ENCODE data around the gene VAMP5.
"Not testable (repeated sequence)": the region's sequence is repeated elsewhere in the genome, so short reads cannot be mapped to it uniquely, and the experiment has no call there.

The VAMP5 gene, protein sequence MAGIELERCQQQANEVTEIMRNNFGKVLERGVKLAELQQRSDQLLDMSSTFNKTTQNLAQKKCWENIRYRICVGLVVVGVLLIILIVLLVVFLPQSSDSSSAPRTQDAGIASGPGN

DNA sequence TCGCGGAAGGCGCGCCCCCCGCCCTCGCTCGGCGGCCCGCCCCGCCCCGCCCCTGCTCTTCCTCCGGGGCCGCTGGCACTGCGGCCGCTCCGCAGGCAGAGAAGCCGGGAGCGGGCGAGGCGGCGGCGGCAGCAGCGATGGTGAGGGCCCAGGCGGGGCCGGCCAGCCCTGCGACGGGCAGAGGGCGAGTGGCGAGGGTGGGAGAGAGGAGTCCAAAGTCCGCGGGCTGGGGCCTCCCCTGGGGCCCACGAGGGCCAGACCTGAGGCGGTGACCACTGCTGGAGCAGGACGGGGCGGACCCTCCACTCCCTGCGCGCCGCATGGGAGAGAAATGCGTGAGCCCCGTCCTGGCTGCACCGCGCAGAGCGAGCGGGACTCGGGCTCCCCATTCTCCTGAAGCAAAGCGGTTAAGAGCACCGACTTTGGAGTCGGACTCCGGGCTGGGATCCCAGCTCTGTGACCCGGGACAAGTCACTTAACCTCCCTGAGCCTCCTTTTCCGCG is at the start of gene VAMP5:
VAMP5 (plus strand) TSS at position 78 of the 503 bp plus-strand sequence; CDS start at position 138, 60 bp downstream.
- H3K36me3 Mint-ChIP-seq (ENCODE audit: low read depth) = peaks cover 34% of the 10 kb centered on the region
- H3K27ac Mint-ChIP-seq = peak within 1 kb of the TSS; percentile 92
- H3K9me3 Mint-ChIP-seq = no peaks in the 10 kb centered on the region
- H3K4me1 Mint-ChIP-seq (ENCODE audit: low read depth) = peaks cover 54% of the 10 kb centered on the region
- peak within 1 kb of the TSS; percentile 83 for H3K4me3 Mint-ChIP-seq
- no peaks in the 10 kb centered on the region for H3K27me3 Mint-ChIP-seq
- peak; percentile 69 for DNase-seq

DNA sequence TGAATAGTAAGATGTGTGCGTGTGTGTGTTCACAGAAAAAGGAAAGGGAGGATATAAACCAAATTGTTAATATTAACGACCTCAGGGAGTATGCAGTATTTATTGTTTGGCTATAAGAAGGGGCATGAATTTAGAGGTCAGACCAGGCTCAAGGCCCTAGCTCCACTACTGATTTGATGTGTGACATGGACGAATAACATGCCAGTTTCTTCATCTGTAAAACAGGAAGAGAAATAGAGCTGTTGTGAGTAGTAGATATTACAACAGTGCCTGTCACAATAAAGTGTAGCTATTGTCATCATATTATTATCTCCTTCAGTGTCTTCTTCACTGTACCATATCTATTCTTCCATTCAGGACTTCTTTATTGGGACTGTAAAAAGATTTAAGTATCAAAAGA is 49.4 kb upstream of the VAMP5 start:
- Mint-ChIP-seq H3K27ac (no peak overlapping the region), H3K4me1 (ENCODE audit: low read depth) (peaks cover 17% of the 10 kb centered on the region), H3K9me3 (no peaks in the 10 kb centered on the region)

DNA sequence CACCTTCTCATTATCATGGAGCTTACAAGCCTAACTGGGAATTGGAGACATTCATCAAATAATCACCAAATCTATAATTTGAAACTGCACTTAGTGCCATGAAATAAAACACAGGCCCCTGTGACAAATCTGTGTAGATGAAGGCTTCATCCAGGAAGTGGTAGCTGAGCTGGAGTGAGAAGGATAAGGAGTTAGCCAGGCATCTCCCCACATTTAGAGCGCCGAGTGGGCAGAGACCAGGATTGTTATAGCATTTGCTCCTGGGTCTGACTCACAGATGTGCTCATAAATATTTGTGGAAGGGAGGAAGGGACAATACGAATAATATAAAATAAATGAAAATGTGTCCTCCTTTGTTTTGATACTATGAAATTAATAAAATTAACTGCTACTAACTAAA is 47.8 kb upstream of the VAMP5 start:
- H3K36me3 Mint-ChIP-seq (ENCODE audit: low read depth) = peaks cover 38% of the 10 kb centered on the region
- peak overlapping the region; percentile 12 for H3K4me3 Mint-ChIP-seq
- H3K27ac Mint-ChIP-seq = no peak overlapping the region
- peaks cover 23% of the 10 kb centered on the region for H3K4me1 Mint-ChIP-seq (ENCODE audit: low read depth)
- no peak for DNase-seq
- no peaks in the 10 kb centered on the region for H3K27me3 Mint-ChIP-seq
- no peaks in the 10 kb centered on the region for H3K9me3 Mint-ChIP-seq

More for the DNA sequence above, 49.4 kb upstream of the VAMP5 start:
- Mint-ChIP-seq H3K27me3 (peaks cover 4% of the 10 kb centered on the region), H3K4me3 (no peak overlapping the region), H3K36me3 (ENCODE audit: low read depth) (peaks cover 22% of the 10 kb centered on the region)
- DNase-seq = no peak

DNA sequence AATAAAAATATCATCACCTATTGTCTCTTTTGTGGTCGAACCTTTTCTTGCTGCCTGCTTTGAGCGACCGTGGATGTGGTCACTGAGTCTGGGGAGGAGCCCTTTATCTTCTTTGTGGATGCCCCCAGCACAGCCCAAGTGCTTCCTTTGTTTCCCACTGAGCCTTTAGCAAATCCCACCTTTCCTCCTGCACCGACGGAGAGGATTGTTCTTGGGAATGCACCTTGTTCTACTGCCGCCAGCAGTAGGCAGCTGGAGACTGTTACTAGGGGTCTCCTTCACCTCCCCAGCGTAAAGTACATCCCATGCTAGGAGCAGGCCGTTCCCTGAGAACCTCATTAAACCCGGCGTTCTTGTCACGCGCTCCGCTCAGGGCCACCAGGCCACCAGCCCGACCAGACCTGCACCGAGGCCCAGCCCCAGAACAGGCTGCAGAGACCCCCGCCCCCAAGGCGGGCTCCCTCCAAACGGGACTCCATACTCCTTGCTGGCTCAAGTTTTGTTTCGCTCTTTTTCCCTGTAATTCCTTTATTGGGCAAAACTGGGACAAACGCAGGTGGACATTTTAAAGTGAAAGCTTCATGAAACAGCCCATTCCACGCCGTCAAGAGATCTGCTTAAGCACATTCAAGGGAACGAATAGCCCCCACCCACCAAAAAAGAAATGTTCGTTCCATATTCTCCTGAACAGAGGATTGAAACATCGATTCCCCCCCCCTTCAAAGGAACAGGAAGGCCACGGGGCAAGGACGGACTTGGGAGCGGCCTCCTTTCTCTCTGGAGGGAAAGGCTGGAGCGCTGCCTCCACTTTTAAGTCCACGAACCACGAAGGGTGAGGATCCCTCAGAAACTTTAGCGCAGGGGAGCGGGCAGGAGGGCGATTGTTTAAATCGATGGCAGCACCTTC is 46.4 kb upstream of the VAMP5 start:
- peak overlapping the region; percentile 88 for H3K4me3 Mint-ChIP-seq
- H3K27me3 Mint-ChIP-seq = no peaks in the 10 kb centered on the region
- H3K4me1 Mint-ChIP-seq (ENCODE audit: low read depth) = peaks cover 37% of the 10 kb centered on the region
- peak overlapping the region; percentile 99 for H3K27ac Mint-ChIP-seq
- peaks cover 51% of the 10 kb centered on the region for H3K36me3 Mint-ChIP-seq (ENCODE audit: low read depth)
- no peaks in the 10 kb centered on the region for H3K9me3 Mint-ChIP-seq
- peak; percentile 75 for DNase-seq

DNA sequence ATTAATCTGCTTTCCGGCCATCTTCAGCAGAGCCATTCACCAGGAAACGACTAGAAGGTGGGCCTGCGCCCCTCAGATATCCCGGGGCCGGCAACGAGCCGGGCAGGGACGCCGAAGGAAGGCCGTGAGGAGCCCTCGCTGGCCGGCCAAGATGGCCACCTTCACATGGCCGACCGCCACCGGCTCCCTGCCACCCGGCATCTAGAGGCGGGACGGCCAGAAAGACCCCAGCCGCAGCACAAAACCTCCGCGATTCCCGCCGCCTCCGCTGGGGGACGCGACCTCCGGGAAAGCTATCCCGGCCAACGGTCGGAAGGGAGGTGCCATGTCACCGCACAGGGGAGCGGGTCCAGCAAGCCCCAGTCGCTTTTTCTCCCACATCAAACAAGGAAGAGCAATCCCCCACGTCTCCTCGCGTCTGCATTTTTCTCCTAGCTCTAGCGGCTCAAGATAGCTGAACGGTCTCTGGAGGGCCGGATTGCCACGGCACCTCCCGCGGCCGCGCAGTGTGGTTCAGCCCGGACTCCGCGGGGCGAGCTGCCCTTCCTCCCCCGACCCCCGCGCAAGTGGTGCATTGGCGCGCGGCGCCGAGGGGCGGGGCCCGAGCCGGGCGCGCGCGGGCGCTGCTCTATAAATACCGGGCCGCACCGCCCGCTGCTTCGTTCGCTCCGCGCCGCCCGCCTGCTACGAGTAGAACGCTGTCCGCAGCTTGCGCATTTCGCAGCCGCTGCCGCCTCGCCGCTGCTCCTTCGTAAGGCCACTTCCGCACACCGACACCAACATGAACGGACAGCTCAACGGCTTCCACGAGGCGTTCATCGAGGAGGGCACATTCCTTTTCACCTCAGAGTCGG is 45.5 kb upstream of the VAMP5 start, which contains the start of gene MAT2A:
MAT2A (plus strand) TSS at position 662 of the 854 bp plus-strand sequence; CDS start at position 782, 120 bp downstream.
- H3K36me3 Mint-ChIP-seq (ENCODE audit: low read depth) = peaks cover 60% of the 10 kb centered on the region
- no peaks in the 10 kb centered on the region for H3K9me3 Mint-ChIP-seq
- peak; percentile 96 for DNase-seq
- H3K4me3 Mint-ChIP-seq = peak within 1 kb of the TSS; percentile 88
- H3K4me1 Mint-ChIP-seq (ENCODE audit: low read depth) = peaks cover 43% of the 10 kb centered on the region
- H3K27me3 Mint-ChIP-seq = no peaks in the 10 kb centered on the region
- H3K27ac Mint-ChIP-seq = peak within 1 kb of the TSS; percentile 99

DNA sequence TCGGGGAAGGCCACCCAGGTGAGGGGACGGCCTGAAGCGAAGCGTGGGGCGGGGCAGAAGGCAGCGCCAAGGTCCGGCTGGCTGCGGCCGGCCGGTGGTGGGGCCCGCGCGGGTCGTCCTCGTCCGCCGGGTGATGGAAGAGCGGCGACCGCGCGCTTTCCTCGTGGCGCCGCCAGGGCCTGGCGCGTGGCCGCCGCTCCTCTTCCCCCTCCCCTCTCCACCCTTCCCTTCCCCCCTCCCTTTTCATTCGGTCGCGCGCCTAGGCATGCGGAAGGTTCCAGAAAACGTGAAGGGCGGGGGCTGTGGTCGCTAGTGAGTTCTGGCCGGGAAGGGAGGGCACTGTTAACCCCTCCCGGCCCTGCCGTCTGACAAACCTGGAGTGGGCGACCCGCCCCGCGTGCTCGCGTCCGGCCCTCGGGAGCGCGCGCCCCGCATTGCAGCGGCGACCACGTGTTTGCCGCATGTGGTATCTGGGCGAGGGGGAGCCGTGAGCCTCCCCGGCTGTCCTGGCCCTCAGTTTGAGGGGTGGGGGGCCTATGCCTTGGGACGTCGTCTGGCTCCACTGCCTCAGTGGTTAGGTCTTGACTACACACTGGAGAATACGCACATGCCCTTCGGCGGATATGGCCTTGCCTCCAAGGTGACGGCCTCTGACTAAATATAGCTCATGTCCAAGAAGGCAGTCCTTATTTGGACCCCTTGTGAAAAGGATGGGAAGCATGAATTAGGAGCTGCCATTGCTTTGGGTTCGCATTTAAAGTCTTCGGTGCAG is 44.7 kb upstream of the VAMP5 start:
- peak overlapping the region; percentile 88 for H3K4me3 Mint-ChIP-seq
- peaks cover 68% of the 10 kb centered on the region for H3K36me3 Mint-ChIP-seq (ENCODE audit: low read depth)
- H3K4me1 Mint-ChIP-seq (ENCODE audit: low read depth) = peaks cover 50% of the 10 kb centered on the region
- no peaks in the 10 kb centered on the region for H3K27me3 Mint-ChIP-seq
- H3K27ac Mint-ChIP-seq = peak overlapping the region; percentile 99
- H3K9me3 Mint-ChIP-seq = no peaks in the 10 kb centered on the region
- DNase-seq = peak; percentile 89

DNA sequence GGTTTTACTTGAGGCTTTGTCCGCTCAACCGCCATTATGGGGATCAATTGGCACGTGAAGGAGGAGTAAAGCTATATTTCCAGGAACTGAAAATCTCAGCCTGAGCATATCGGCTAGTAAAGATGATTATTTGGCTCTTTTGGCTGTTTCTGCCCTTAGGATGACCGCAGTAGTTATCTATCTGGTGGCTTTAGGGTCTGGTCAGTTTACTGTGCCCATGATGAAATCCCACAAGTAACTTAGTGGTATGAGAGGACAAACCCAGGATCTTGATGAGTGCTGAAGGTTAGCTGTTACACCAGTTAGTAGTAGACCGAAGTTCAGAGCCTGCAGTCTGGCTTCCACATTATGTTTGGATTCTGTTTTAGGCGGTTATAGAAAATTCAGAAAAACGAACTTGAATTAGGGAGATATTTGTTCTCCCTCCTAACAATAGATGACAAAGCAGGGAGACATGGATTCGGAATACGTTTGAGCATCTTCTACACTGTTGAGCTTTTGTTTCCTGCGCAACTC is 44.0 kb upstream of the VAMP5 start:
- DNase-seq = no peak
- peaks cover 50% of the 10 kb centered on the region for H3K4me1 Mint-ChIP-seq (ENCODE audit: low read depth)
- peak overlapping the region; percentile 99 for H3K27ac Mint-ChIP-seq
- H3K27me3 Mint-ChIP-seq = no peaks in the 10 kb centered on the region
- H3K36me3 Mint-ChIP-seq (ENCODE audit: low read depth) = peaks cover 75% of the 10 kb centered on the region
- H3K9me3 Mint-ChIP-seq = no peaks in the 10 kb centered on the region
- H3K4me3 Mint-ChIP-seq = peak overlapping the region; percentile 88

DNA sequence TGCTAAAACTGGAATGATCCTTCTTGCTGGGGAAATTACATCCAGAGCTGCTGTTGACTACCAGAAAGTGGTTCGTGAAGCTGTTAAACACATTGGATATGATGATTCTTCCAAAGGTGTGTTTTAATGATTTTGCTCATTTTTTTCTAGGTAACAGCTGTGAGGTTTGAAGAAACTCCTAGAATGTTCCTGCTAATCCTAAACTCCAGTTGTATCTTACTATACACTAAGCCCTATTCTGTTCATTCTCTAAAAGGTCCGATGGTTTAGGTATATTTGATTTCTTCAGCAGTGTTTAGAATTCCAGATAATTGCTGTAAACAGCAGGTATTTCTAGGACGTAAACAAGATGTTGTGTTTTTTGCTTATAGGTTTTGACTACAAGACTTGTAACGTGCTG is 43.0 kb upstream of the VAMP5 start:
- H3K27ac Mint-ChIP-seq = peak overlapping the region; percentile 99
- no peaks in the 10 kb centered on the region for H3K9me3 Mint-ChIP-seq
- H3K27me3 Mint-ChIP-seq = no peaks in the 10 kb centered on the region
- no peak for DNase-seq
- H3K4me3 Mint-ChIP-seq = peak overlapping the region; percentile 88
- H3K4me1 Mint-ChIP-seq (ENCODE audit: low read depth) = peaks cover 47% of the 10 kb centered on the region
- H3K36me3 Mint-ChIP-seq (ENCODE audit: low read depth) = peaks cover 85% of the 10 kb centered on the region

DNA sequence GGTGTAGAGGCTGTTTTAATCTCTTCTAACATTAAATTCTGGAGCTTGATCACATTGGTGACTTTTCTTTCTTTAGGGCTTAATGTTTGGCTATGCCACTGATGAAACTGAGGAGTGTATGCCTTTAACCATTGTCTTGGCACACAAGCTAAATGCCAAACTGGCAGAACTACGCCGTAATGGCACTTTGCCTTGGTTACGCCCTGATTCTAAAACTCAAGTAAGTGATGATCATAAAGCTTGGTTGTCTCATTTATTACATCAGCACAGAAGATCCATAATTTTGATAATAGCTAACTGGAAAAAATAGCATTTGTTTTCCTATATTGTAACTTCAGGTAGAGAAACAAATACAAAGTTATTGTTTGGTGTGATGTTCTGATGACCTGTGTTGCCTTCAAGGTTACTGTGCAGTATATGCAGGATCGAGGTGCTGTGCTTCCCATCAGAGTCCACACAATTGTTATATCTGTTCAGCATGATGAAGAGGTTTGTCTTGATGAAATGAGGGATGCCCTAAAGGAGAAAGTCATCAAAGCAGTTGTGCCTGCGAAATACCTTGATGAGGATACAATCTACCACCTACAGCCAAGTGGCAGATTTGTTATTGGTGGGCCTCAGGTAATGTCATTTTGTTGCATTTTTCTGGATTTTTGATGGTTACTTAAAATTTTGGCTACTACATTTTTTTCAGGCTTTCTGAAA is 42.3 kb upstream of the VAMP5 start:
- no peak for DNase-seq
- Mint-ChIP-seq H3K27me3 (no peaks in the 10 kb centered on the region), H3K4me1 (ENCODE audit: low read depth) (peaks cover 41% of the 10 kb centered on the region), H3K36me3 (ENCODE audit: low read depth) (peaks cover 92% of the 10 kb centered on the region), H3K27ac (peak overlapping the region; percentile 99), H3K9me3 (no peaks in the 10 kb centered on the region), H3K4me3 (peak overlapping the region; percentile 88)

DNA sequence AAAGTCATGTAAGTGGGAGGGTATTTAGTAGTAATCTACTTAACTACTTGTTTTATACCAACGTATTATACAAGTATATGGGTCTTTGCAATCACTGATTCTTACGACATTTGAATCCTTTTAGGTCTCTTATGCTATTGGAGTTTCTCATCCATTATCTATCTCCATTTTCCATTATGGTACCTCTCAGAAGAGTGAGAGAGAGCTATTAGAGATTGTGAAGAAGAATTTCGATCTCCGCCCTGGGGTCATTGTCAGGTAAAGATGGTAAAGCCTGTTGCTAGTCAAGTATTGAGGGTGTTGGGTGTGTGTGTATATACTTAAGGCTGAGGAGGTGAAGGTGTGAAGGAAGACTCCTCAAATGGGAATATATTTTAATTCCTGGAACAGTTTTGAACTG is 41.5 kb upstream of the VAMP5 start:
- Mint-ChIP-seq H3K4me1 (ENCODE audit: low read depth) (peaks cover 33% of the 10 kb centered on the region), H3K9me3 (no peaks in the 10 kb centered on the region), H3K27ac (peak overlapping the region; percentile 99), H3K36me3 (ENCODE audit: low read depth) (peaks cover 92% of the 10 kb centered on the region), H3K4me3 (peak overlapping the region; percentile 88), H3K27me3 (no peaks in the 10 kb centered on the region)
- no peak for DNase-seq

DNA sequence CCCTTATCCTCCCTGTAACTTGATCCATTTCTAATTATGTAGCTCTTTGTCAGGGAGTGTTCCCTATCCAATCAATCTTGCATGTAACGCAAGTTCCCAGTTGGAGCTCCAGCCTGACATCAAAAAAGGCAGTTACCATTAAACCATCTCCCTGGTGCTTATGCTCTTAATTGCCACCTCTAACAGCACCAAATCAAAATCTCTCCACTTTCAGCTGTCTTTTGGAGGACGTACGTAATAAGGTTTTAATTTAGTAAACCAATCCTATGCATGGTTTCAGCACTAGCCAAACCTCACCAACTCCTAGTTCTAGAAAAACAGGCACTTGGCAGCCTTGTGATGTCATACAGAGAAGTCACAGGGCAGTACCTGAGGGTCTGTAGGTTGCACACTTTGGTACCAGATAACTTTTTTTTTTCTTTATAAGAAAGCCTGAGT is 40.0 kb upstream of the VAMP5 start:
- H3K27me3 Mint-ChIP-seq, H3K9me3 Mint-ChIP-seq, DNase-seq: not testable (repeated sequence)
- H3K4me3 Mint-ChIP-seq = peak overlapping the region; percentile 49
- peaks cover 94% of the 10 kb centered on the region for H3K36me3 Mint-ChIP-seq (ENCODE audit: low read depth)
- H3K27ac Mint-ChIP-seq = peak overlapping the region; percentile 99
- H3K4me1 Mint-ChIP-seq (ENCODE audit: low read depth) = peaks cover 33% of the 10 kb centered on the region

DNA sequence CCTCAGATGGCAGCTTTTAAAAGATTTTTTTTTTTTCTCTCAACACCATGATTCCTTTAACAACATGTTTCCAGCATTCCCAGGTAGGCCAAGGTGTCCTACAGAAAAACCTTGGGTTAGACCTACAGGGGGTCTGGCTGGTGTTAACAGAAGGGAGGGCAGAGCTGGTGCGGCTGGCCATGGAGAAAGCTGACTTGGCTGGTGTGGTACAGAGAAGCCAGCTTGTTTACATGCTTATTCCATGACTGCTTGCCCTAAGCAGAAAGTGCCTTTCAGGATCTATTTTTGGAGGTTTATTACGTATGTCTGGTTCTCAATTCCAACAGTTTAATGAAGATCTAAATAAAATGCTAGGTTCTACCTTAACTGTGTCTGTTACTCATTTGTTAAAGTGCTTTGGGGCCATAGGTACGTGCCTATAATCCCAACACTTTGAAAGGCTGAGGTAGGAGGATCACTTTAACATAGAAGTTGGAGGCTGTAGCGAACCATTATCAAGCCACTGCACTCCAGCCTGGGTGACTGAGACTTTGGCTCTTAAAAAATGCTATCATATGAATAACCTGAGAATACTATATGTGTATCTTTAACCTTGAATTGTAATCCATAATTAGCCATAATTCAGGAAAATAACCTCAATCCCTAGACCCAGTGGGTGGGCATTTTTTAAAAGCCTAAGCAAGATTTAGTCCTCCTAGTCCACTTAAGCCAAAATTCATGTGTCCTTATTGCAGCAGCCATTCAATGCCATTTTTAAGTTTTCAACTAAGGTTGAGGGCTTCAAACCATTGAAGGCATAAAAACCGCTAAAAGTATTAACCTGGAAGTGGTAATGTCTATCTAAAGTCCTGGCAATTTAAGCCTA is 39.1 kb upstream of the VAMP5 start:
- H3K27ac Mint-ChIP-seq = peak overlapping the region; percentile 99

More for the DNA sequence above, 39.1 kb upstream of the VAMP5 start:
- not testable (repeated sequence) for DNase-seq, H3K27me3 Mint-ChIP-seq, H3K9me3 Mint-ChIP-seq
- peak overlapping the region; percentile 20 for H3K4me3 Mint-ChIP-seq
- H3K36me3 Mint-ChIP-seq (ENCODE audit: low read depth) = peaks cover 93% of the 10 kb centered on the region
- peaks cover 33% of the 10 kb centered on the region for H3K4me1 Mint-ChIP-seq (ENCODE audit: low read depth)
